Ureter (tissue), 1 donor: Measurements from ENCODE around the gene SELENOO. TPM values are rescaled to one million over a fixed set of nuclear protein-coding genes. Genes with fewer than 3 reads are reported as not detected.
A peak's percentile ranks its signal among the peaks of the same experiment; 100 is the strongest.

Source experiments
- DNase-seq: peaks from one replicate; pipeline ENCODE4 v3.0.0-alpha.2; 2020; ENCODE audit warnings: low spot score
- total RNA-seq: library from RNA; stranded (reverse); gene quantifications from one replicate; pipeline ENCODE4 v1.2.4, GENCODE V29; 2023
- donor health status: DM: yes; HTN: yes; CAD: no.

SELENOO gene
- total RNA-seq, 1 donor from 2014 or later, result 24.7 TPM

- no peak for DNase-seq
These were observed 36.1 kb downstream of the SELENOO start for GRCh38 chr22:50236731-50237409.

- DNase-seq, result no peak
These were observed 37.9 kb downstream of the SELENOO start for GRCh38 chr22:50238755-50239154.

- DNase-seq, result no peak
These were observed 41.7 kb downstream of the SELENOO start for GRCh38 chr22:50242406-50242949.

- DNase-seq, result no peak
These were observed 43.0 kb downstream of the SELENOO start for GRCh38 chr22:50243685-50244419.

GRCh38 chr22:50244420-50245213 lies 43.8 kb downstream of the SELENOO start, which contains the start of gene TUBGCP6:
Gene TUBGCP6, minus strand, starts transcription at chr22:50245023. Its CDS starts 564 bp downstream, at chr22:50244459.
- DNase-seq, result peak; percentile 94

- no peak for DNase-seq
These were observed 44.6 kb downstream of the SELENOO start for GRCh38 chr22:50245214-50246072.

GRCh38 chr22:50246242-50247175 lies 45.7 kb downstream of the SELENOO start:
- no peak for DNase-seq

- DNase-seq, result no peak
These were observed 46.9 kb downstream of the SELENOO start for GRCh38 chr22:50247748-50248147.

GRCh38 chr22:50248196-50249081 lies 47.6 kb downstream of the SELENOO start:
- no peak for DNase-seq

- DNase-seq, result no peak
These were observed 48.8 kb downstream of the SELENOO start for GRCh38 chr22:50249341-50250248.

GRCh38 chr22:50250249-50250554 lies 49.4 kb downstream of the SELENOO start:
- DNase-seq, result no peak

GRCh38 chr22:50250555-50251476 lies 50.0 kb downstream of the SELENOO start, which contains the start of gene HDAC10:
Gene HDAC10, minus strand, starts transcription at chr22:50251265. Its CDS starts 233 bp downstream, at chr22:50251032.
- DNase-seq, result peak; percentile 82

- DNase-seq, result no peak
These were observed 50.8 kb downstream of the SELENOO start for GRCh38 chr22:50251477-50252081.

- peak; percentile 83 for DNase-seq
These were observed 51.6 kb downstream of the SELENOO start for GRCh38 chr22:50252082-50253045.
